AG09319 (cell line): Measurements from ENCODE around the gene CLECL1.

Experiments used
- DNase-seq: peaks from one replicate; pipeline ENCODE4 v3.0.0-alpha.2; 2010; ENCODE audit warnings: low read depth; ENCODE audit errors: extremely low read depth
- CTCF ChIP-seq: IDR thresholded peaks from 2 replicates; pipeline ENCODE4 v1.5.1; 2011; ENCODE audit warnings: low read depth, mild to moderate bottlenecking, inconsistent platforms, low read length, moderate library complexity

Gene CLECL1

DNA sequence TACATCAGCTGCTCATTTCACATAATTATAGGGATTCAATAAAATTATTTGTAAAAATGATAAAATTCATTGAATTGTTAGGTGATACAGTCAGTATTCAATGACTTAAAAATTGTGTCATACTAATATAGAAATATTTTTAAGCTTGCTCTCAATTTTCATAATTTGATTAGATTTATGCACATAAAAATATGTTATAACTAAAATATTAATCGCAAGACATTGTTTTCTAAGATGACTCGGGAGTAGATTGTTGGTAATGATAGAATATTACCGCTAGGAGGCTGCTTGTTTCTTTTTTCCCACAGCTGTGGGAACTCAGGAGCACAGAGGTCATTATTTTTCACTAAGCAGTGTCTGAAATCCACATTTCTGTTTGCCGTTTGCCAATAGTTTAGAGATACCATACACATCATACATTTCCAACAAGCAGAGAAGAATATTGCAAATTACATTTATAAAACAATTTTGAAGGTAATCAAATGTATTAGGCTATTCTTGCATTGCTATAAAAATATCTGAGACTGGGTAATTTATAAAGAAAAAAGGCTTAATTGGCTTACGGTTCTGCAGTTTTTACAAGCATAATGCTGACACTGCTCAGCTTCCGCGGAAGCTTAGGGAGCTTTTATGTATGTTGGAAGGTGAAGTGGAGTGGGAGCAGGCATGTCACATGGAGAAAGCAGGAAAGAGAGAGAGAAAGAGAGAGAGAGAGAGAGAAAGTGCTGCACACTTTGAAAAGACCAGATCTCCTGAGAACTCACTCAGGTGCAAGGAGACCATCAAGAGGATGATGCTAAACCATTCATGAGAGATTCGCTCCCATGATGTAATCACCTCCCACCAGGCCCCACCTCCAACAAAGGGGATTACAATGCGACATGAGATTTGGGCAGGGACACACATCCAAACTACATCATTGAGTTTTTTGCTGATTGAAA is 18.6 kb upstream of the CLECL1 start:
- TF ChIP-seq CTCF = peak; percentile 28
- no peak for DNase-seq

DNA sequence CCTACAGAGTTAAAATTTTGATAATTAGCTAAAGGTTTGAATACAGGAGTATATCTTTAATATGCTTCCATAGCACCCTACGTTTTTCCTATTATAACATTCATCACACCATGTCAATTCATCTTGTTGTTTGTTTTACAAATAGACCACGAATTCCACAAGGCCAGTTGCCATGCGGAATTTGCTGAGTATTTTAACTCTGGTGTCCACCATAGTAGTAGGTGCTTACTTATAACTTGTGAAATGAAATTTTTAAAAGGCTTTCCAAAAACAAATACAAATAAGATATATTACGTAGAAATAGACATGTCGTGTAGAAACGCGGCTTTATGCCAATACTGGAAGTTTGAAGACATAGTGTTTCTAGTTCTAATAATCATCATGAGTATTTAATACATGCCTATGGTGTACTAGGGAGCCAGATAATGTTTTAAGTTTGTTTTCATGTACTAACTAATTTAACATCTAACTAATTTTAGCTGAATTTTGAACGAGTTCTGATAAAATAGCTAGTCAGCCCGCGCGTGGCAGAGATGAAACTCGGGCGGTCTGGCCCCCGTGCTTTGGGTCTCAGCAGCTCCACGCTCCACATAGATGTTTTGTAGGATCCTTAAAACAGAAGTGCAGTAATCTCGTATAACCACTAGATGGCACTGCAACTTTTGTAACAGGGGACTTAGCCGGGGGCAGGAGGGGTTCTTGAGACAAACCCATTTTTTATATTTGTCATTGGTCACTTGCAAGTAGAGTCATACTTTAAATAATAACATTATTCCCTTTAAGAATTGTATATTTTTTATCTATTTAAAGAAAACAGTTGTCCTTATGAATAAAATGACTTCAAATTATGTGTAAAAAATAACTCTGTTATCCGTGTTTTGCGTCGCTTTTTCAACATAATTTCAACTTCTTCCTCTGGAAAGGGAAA is 17.6 kb upstream of the CLECL1 start:
- peak; percentile 16 for DNase-seq
- peak; percentile 81 for TF ChIP-seq CTCF

GRCh38 chr12:9749640-9750039 is 16.7 kb upstream of the CLECL1 start:
- DNase-seq = no peak
- TF ChIP-seq CTCF = no peak

DNA sequence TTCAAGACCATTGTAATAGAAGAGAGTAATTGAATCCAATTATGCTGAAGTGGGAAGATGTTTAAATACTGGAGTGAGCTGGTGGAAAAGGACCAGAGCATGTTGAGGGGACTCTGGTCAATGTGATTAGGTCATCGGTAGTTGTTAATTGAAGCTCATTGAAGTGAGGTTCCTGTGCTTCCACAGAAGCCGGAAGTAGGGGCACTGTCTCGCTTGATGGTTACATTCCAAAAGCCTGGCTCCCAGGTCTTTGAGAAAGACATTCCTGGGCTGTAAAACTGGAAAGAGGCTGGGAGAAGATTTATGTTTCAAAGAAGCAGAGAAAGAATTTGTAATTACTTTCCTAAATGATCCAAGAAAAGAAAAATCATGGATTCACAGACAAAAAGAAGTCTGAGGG is 12.3 kb upstream of the CLECL1 start:
- DNase-seq = no peak

DNA sequence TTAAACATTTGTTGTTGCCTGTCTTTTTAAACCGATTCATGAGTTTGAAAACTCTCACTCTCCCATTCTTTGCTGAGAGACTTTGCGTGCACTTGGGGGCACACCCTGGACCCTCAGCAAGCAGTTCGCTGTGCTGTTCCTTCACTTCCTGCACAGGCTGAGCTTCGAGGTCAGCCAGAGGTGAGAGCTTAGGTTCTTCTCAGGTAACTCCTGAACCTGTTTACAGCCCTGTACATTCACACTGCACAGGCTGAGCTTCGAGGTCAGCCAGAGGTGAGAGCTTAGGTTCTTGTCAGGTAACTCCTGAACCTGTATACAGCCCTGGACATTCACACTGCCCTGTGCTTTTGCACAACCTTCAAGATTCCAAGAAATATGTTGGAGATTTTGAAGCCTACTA is 9.8 kb upstream of the CLECL1 start:
- TF ChIP-seq CTCF = no peak

More for the DNA sequence above, 12.3 kb upstream of the CLECL1 start:
- no peak for TF ChIP-seq CTCF

DNA sequence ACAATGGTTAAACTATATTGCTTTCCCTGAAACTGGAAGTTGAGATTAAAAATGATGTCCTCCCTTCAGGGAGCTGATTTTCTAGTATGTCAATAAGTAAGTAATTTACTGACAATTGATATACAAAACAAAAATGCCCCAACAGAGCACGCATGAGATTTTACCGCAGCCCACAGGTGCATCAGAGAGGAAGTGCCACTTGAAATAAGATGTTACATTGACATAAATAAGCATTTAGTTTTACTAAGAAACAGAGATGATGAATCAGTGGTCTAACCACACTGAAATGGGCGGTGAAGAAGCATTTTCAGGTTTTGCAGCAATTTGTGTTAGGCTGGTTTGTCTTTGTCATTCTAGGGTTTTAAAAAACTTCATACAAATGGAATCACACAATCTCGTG is 8.8 kb upstream of the CLECL1 start:
- no peak for DNase-seq

More for the DNA sequence above, 9.8 kb upstream of the CLECL1 start:
- no peak for DNase-seq

More for the DNA sequence above, 8.8 kb upstream of the CLECL1 start:
- no peak for TF ChIP-seq CTCF
